HepG2 (cell line): Measurements from ENCODE around the gene FLYWCH1. TPM values are rescaled to one million over a fixed set of nuclear protein-coding genes. Genes with fewer than 3 reads are reported as not detected.
A peak's percentile ranks its signal among the peaks of the same experiment; 100 is the strongest.

Experiments
- DZIP1 ChIP-seq: sonication (generic); formaldehyde crosslinking; IDR thresholded peaks from 2 replicates; pipeline ENCODE4 v1.5.0; 2020; ENCODE audit warnings: mild to moderate bottlenecking, missing genetic modification reagents
- FOXA3 ChIP-seq: IDR thresholded peaks from 2 replicates; pipeline ENCODE4 v1.6.1; 2016; ENCODE audit warnings: missing genetic modification reagents, missing compliant biosample characterization
- HNF1B ChIP-seq: sonication (generic); formaldehyde crosslinking; IDR thresholded peaks from 2 replicates; pipeline ENCODE4 v1.5.1; 2020; ENCODE audit warnings: mild to moderate bottlenecking, moderate library complexity, missing genetic modification reagents
- HNF4A ChIP-seq: sonication (generic); formaldehyde crosslinking; IDR thresholded peaks from 2 replicates; pipeline ENCODE4 v1.4.0; 2020; ENCODE audit warnings: missing genetic modification reagents
- PAXIP1 ChIP-seq: sonication (generic); formaldehyde crosslinking; conservative IDR thresholded peaks from 2 replicates; pipeline ENCODE4 v1.4.0; 2020; ENCODE audit warnings: mild to moderate bottlenecking, missing genetic modification reagents, moderate library complexity
- POLR2AphosphoS5 ChIP-seq: IDR thresholded peaks from 2 replicates; pipeline ENCODE4 v1.6.1; 2012; ENCODE audit warnings: low read depth, low read length
- RCOR2 ChIP-seq: IDR thresholded peaks from 2 replicates; pipeline ENCODE4 v1.6.1; 2016; ENCODE audit warnings: missing biosample characterization, missing genetic modification reagents
- SAP130 ChIP-seq: IDR thresholded peaks from 2 replicates; pipeline ENCODE4 v1.6.1; 2016; ENCODE audit warnings: low read depth
- SRSF1 ChIP-seq: fragments of 200-400 bp; formaldehyde crosslinking; optimal IDR thresholded peaks from 2 replicates; pipeline ENCODE3; 2017; ENCODE audit warnings: mild to moderate bottlenecking, low read depth, low read length, moderate library complexity
- STAT5B ChIP-seq: sonication (generic); formaldehyde crosslinking; IDR thresholded peaks from 2 replicates; pipeline ENCODE4 v1.4.0; 2020; ENCODE audit warnings: missing genetic modification reagents
- ZBTB7A ChIP-seq: sonication (generic); formaldehyde crosslinking; IDR thresholded peaks from 2 replicates; pipeline ENCODE4 v1.8.0; 2022; ENCODE audit warnings: mild to moderate bottlenecking, missing genetic modification reagents
- ZNF253 ChIP-seq: sonication (generic); formaldehyde crosslinking; IDR thresholded peaks from 2 replicates; pipeline ENCODE4 v1.8.0; 2022; ENCODE audit warnings: mild to moderate bottlenecking, missing genetic modification reagents, borderline replicate concordance
- ZNF574 ChIP-seq: sonication (generic); formaldehyde crosslinking; IDR thresholded peaks from 2 replicates; pipeline ENCODE4 v1.4.0; 2020; ENCODE audit warnings: missing genetic modification reagents
- ZNF788 ChIP-seq: sonication (generic); formaldehyde crosslinking; IDR thresholded peaks from 2 replicates; pipeline ENCODE4 v1.5.0; 2020; ENCODE audit warnings: mild to moderate bottlenecking, missing genetic modification reagents, borderline replicate concordance
- ZNF800 ChIP-seq: sonication (generic); formaldehyde crosslinking; IDR thresholded peaks from 2 replicates; pipeline ENCODE4 v1.4.0; 2020; ENCODE audit warnings: missing genetic modification reagents
- polyA plus RNA-seq, 8 experiments: library from polyadenylated mRNA; depleted of rRNA in 3 of 8; stranded (reverse) in 7 of 8; unstranded in 1 of 8; fragments of >200 nt; fragmentation: Illumina TruSeq in 4 of 8; extraction: Trizol in 4 of 8; gene quantifications; 2 replicates each; pipeline versions ENCODE4 v1.2.1 to v1.2.3, GENCODE V29; 2011 to 2016; ENCODE audit warnings: low read depth in 4 of 8, missing spikeins in 1 of 8, mixed read lengths in 1 of 8; ENCODE audit not compliant: insufficient read depth in 1 of 8
- total RNA-seq, 5 experiments: library from RNA; depleted of rRNA; stranded (reverse); fragments of >200 nt; fragmentation: Illumina TruSeq; extraction: Trizol; gene quantifications; 2 replicates each; pipeline ENCODE4 v1.2.3, GENCODE V29; 2016; ENCODE audit warnings: low read depth in 1 of 5

The FLYWCH1 gene
- total and polyA plus RNA-seq, 2 of the 13 experiments (the other 11 are each of a cell fraction or from before 2014, with no cell fraction given): 7.3 to 12.4 TPM

GRCh38 chr16:2981177-2981898, 69.6 kb downstream of the FLYWCH1 start (continued):
- TF ChIP-seq PAXIP1 (CRISPR knock-in tag): peak; percentile 48
- no peak for TF ChIP-seq STAT5B (CRISPR knock-in tag)
- TF ChIP-seq HNF4A (CRISPR knock-in tag): peak; percentile 77
- peak; percentile 42; the same call in 1 of the 2 replicates for TF ChIP-seq ZBTB7A (CRISPR knock-in tag)
- TF ChIP-seq RCOR2 (CRISPR knock-in tag): peak; percentile 66; the same call in 1 of the 2 replicates
- peak; percentile 17; the same call in 1 of the 2 replicates for TF ChIP-seq ZNF574 (CRISPR knock-in tag)
- TF ChIP-seq POLR2AphosphoS5: peak; percentile 73
- no peak for TF ChIP-seq DZIP1 (CRISPR knock-in tag)
- TF ChIP-seq ZNF800 (CRISPR knock-in tag): 0 out of 2 replicates have a peak, but pooled peaks have one; percentile 1
- peak; percentile 68 for TF ChIP-seq SAP130
- peak; percentile 9; the same call in 1 of the 2 replicates for TF ChIP-seq FOXA3 (CRISPR knock-in tag)
- 0 out of 2 replicates have a peak, but pooled peaks have one; percentile 44 for TF ChIP-seq ZNF788 (CRISPR knock-in tag)
- TF ChIP-seq HNF1B: 0 out of 2 replicates have a peak, but pooled peaks have one; percentile 37
- TF ChIP-seq SRSF1: no peak
- no peak for TF ChIP-seq ZNF253 (CRISPR knock-in tag)
